ENCODE results near the gene NMT2.

NMT2 gene

DNA sequence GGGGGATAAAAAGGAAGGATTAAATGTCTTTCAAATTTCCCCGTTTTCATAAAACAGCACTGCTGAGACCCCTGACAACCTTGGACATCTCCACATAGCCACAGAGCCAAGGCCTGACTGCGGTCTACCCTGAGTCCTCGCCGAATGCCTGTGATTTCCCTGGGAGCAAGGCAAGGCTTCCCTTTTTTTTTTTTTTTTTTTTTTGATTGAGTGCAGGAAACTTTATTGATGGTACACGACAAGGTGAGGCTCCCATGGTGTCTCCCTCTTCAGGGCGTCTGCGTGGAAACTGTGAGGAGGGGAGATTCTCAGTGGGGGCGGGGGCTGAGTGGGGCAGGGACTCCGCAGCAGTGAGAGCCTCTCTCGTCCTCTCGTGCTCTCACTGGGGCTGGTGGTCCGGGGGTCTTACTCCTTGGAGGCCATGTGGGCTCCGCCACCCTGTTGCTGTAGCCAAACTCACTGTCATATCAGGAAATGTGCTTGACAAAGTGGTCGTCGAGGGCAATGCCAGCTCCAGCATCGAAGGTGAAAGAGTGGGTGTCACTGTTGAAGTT, 75.6 kb downstream of the NMT2 start:
- no peak for DNase-seq (ENCODE audit: low spot score)

DNA sequence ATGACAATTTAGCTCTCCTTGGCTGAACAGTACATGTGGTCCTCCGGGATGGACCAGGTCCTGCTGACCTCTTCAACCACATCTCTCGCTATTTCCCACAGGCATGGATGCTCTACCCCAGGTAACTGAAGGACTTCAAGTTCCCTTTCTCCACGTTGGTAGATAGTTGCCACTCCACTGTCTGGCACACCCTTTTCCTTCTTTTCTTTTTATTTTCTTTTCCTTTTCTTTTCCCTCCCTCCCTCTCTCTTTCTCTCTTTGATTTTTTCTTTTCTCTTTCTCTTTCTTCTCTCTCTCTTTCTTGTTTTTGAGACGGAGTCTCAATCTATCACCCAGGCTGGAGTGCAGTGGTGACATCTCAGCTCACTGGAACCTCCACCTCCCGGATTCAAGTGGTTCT, 77.1 kb downstream of the NMT2 start:
- DNase-seq (ENCODE audit: low spot score): no peak

DNA sequence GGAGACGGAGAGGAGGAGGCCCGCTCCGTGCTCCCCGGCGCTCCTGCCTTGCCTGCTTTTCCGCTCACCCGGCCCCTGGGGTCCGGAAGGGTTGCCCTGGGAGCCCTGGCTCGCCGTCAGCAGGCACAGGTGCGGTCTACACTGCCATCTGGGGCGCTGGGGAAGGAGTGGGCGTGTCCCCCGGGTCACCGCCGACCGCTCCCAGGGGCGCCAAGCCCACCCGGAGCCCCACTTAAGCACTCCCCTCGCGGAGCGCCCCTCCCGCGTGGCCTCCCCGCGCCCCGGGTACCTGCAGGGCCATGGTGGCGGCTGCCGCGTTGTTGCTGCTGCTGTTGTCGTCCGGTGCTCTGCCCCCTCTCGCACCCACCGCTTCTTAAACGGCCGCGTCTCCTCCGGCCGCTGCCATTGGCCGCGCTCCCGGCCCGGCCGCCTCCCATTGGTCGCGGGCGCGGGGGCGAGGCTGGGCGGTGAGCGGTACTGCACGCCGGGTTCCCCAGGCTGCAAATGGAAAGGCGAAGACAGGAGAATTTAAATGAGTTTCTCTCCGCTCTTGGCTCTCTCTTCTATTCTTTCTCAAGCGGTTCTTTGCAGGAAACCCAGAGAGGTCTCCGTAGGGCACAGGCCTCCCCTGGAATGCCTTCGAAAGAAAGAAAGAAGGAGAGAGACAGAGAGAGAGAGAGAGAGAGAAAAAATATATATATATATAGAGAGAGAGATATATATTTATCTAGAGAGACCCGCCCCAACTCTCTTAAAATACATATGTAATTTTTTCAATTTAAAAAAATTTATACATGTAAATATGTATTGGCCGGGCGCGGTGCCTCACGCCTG, 79.8 kb downstream of the NMT2 start, which contains the start of gene ACBD7:
TSS of gene ACBD7 (minus strand) at position 349 of the 834 bp plus-strand sequence. CDS start at position 301, 48 bp downstream.
- DNase-seq (ENCODE audit: low spot score): peak; percentile 97

DNA sequence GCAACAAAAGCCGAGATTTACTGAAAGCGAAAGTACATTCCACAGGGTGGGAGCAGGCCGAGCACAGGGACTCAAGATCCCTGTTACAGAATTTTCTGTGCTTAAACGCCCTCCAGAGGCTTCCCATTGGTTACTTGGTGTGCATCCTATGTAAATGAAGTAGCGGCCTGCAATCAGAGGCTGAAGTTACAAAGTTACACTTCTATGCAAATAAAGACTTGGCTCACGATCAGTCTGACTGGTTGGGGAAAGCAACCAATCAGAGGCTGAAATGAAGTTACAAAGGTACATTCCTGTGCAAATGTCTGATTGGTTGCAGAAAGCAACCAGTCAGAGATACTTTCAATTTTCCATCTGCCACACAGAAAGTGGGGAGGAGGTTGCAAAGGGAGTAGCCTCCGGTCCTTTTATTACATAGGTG, 84.0 kb downstream of the NMT2 start:
- DNase-seq (ENCODE audit: low spot score): peak; percentile 80

DNA sequence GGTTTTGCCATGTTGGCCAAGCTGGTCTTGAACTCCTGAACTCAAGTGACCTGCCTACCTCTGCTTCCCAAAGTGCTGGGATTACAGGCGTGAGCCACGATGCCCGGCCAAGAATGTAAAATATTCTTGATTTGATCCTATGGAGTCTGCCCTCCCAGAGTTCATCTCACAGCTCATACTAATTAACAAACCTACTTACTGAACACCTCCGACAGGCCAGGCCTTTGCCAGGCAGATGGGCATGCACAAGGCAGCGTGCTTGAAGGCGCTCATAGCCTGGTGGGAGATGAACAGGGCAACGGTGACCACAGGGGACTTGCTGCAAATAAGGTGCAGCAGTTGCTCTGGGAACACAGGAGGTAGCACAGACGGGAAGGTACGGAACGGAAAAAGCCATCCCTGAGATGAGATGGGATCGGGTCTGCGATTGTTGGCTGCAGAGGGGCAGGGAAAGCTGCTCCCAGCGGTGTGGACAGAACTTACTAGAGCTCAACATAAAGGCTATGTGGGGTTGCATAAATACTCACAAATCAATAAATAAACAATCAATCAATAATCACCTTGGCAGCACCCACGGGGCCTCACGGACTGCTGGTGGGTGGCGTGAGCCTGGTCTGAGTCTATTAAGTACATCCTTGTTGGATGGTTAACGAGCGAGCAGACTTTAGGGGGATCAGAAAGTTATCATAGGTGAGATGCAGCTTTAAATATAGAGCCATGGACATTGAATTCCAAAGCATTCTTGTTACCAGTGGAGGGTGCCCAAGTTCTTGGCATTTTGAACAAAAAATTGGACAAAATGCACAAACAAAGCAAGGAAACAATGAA, 84.6 kb downstream of the NMT2 start:
- DNase-seq (ENCODE audit: low spot score): peak; percentile 14

DNA sequence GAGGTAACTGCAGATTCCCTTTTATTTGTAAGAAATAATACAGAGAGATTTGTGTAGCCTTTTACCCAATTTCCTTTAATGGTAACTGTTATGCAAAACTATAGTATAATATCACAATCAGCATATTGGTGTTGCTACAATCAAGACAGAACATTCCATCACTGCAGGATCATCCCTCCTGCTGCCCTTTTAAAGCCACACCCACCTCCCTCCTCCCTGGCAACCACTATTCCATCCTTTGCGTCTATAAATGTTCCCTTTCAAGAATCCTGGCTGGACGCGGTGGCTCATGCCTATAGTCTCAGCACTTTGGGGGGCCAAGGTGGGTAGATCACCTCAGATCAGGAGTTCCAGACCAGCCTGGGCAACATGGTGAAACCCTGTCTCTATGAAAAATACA, 93.1 kb downstream of the NMT2 start:
- DNase-seq (ENCODE audit: low spot score): no peak

DNA sequence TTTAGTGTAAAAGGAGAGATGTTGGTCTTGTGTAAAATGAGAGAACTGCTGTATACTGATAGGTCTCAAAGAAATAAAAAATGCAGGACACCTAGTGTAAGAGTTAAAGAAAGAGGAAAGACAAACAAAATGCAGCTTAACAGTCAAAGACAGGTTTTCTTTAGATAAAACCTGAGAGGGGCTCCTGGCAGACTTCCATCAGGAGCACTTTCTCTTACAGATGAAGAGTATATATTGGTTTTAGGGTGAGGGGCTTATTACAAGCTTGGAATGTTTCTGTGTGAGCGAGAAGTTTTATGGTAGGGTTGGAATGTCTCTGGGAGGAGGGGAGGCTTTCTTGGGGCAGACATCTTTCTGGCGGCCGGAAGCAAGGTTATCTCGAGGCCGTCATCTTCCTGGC, 96.1 kb downstream of the NMT2 start:
- DNase-seq (ENCODE audit: low spot score): no peak

DNA sequence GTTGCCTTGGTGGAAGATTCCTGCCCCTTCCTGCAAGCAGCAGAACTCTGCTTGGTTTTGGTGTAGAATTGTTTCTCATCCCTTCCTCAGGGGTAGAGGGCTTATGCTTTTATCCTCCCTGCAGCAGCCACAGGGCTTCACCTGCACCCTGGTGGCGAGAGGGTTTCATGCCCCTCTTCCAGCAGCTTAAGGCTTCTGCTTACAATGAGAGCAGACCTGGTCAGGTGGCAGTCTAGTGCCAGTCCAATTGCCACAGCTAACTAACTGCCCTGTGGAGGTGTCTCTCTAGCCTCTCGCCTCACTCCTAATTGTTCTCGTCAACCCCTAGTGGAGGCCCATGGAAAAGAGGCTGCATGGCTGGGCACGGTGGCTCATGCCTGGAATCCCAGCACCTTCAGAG, 99.3 kb downstream of the NMT2 start:
- no peak for DNase-seq (ENCODE audit: low spot score)

DNA sequence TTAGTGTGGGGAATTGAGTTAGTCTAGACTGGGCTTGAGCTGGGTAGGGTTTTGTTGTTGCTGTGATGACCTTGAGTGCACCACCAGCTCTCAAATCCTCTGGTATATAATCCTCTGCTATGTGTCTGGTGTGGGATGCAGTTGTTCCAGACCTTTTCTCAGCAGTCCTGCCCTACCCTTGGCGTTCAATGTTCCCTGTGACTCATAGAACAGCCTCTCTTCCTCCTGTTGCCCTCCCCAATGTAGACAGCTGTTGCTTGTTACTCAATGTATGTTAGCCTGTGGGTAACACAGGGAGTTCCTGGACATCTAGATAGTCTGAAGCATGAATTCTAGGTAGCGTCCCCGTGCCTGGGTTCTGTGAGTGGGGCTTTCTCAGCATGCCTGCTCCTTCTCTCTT, 99.7 kb downstream of the NMT2 start:
- no peak for DNase-seq (ENCODE audit: low spot score)

DNA sequence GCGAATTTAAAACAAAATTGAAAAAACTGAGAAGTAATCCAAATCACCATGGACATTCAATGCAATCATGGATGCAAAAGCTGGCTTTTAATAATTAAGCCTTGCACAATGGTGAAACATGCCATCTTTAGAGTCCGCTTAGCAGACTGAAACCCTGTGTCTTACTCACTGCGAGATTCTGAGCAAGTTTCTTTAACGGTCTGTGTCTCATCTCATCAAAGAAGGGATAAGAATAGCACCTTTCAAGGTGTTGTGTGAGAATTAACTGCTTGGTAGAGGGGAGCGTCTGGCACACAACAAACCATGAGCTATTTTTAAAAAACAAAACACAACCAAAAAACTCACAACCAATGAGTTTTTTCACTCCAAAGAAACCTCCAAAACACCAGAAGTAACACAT, 101.3 kb downstream of the NMT2 start:
- no peak for DNase-seq (ENCODE audit: low spot score)

DNA sequence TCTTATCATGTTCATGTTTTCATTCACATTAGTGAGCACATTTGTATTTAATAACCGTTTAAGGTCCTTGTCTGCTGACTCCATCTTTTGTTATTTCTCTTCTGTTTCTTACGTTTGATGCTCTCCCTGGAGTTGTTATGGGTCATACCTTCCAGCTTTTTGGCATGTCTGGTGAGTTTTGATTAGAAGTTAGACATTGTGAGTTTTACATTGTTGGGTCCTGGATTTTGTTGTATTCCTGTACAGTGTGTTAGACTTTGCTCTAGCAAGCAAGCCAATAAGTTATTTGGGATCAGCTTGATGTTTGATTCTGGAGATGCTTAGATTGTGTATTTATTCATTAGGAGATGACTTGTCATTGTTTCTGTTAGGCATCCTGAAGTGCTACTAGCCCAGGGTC, 107.9 kb downstream of the NMT2 start:
- DNase-seq (ENCODE audit: low spot score): no peak

DNA sequence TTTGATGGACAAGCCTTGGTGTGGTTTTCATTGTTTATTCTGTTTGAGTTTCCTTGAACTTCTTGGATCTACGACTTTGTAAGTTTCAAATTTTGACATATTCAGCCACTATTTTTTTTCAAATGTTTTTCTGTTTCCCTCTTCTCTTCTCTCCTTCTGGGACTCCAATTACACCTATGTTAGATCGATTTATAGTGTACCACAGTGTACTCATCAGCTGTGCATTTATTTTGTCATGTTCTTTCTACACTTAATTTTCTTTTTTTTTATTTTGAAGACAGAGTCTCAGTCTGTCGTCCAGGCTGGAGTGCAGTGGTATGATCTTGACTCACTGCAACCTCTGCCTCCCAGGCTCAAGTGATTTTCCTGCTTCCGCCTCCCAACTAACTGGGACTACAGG, 108.6 kb downstream of the NMT2 start:
- no peak for DNase-seq (ENCODE audit: low spot score)

DNA sequence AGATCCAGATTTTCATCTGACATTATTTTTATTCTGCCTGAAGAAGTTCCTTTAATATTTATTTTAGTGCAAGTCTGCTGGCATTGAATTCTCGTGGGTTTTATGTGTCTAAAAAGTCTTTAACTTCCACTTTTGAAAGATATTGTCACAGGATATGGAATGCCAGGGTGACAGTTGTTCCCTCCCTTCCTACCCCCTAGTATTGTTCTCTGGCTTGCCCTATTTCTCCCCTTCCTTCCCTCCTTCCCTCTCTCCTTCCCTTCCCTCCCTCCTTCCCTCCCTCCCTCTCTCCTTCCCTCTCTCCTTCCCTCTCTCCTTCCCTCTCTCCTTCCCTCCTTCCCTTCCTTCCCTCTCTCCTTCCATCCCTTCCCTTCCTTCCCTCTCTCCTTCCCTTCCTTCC, 109.8 kb downstream of the NMT2 start:
- no peak for DNase-seq (ENCODE audit: low spot score)
